ENCODE data around the gene PLBD2.

The PLBD2 gene

DNA sequence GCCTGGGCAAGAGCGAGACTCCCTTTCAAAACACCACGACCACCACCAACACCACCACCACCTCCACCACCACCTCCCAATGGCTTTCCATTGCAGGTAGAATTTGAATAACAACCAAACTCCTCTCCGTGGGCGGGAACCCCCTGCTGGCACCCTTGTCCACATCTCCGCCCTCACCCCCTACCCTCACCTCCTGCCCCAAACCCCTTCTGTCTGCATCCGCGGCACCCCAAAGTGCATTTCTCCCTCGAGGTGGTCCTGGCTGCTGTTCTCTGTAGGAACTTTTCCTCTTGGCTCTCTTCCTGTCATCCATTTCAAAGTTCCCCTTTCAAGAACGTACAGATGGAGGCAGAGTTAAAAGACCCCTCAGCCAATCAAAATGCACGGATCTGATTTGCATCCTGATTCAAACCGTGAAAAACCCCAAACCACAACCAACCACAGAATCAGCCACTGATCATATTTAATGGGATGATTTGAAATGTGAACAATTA, 67.6 kb downstream of the PLBD2 start:
- no peak overlapping the region for H2AFZ ChIP-seq (ENCODE audit: low read depth, low read length, severe bottlenecking)
- no peaks in the 10 kb centered on the region; the same call in 1 of the 2 replicates for H3K27me3 ChIP-seq (ENCODE audit: low read length)
- H3F3A ChIP-seq (ENCODE audit: insufficient read depth) = no peaks in the 10 kb centered on the region
- H4K20me1 ChIP-seq (ENCODE audit: low read depth, low read length) = no peaks in the 10 kb centered on the region
- H3K4me2 ChIP-seq (ENCODE audit: low read depth, low read length, poor library complexity, severe bottlenecking) = no peak overlapping the region
- no peaks in the 10 kb centered on the region for H3K36me3 ChIP-seq (ENCODE audit: low read length)
- no peaks in the 10 kb centered on the region for H3K9me3 ChIP-seq (ENCODE audit: insufficient read depth, low read length)
- no peak for TF ChIP-seq EZH2phosphoT487 (conservative IDR thresholded peaks at IDR 0.05; ENCODE audit: low read length)
- no peak for TF ChIP-seq CTCF (IDR thresholded peaks at IDR 0.05; ENCODE audit: insufficient read depth, low read length, poor library complexity, severe bottlenecking)
- H3K9ac ChIP-seq (ENCODE audit: low read length) = no peak overlapping the region
- H3K9me2 ChIP-seq (replicated peaks; ENCODE audit: insufficient read depth, low read length) = no peaks in the 10 kb centered on the region
- no peak overlapping the region for H3K4me3 ChIP-seq (ENCODE audit: insufficient read depth, low read length, poor library complexity, severe bottlenecking)
- no peaks in the 10 kb centered on the region for H3K79me2 ChIP-seq (ENCODE audit: insufficient read depth, low read length)
- H3K27ac ChIP-seq (ENCODE audit: low read depth, low read length) = no peak overlapping the region

- H3K9me2 ChIP-seq (replicated peaks; ENCODE audit: insufficient read depth, low read length) = no peaks in the 10 kb centered on the region
- no peak overlapping the region for H3K27ac ChIP-seq (ENCODE audit: low read depth, low read length)
- H3K27me3 ChIP-seq (ENCODE audit: low read length) = no peaks in the 10 kb centered on the region; the same call in 1 of the 2 replicates
- no peak overlapping the region for H3K9ac ChIP-seq (ENCODE audit: low read length)
- no peaks in the 10 kb centered on the region for H4K20me1 ChIP-seq (ENCODE audit: low read depth, low read length)
- no peak overlapping the region for H2AFZ ChIP-seq (ENCODE audit: low read depth, low read length, severe bottlenecking)
- no peaks in the 10 kb centered on the region for H3K36me3 ChIP-seq (ENCODE audit: low read length)
- no peak overlapping the region for H3K4me2 ChIP-seq (ENCODE audit: low read depth, low read length, poor library complexity, severe bottlenecking)
- H3K79me2 ChIP-seq (ENCODE audit: insufficient read depth, low read length) = no peaks in the 10 kb centered on the region
- TF ChIP-seq CTCF (IDR thresholded peaks at IDR 0.05; ENCODE audit: insufficient read depth, low read length, poor library complexity, severe bottlenecking) = no peak
- no peak for TF ChIP-seq EZH2phosphoT487 (conservative IDR thresholded peaks at IDR 0.05; ENCODE audit: low read length)
- no peak overlapping the region for H3K4me3 ChIP-seq (ENCODE audit: insufficient read depth, low read length, poor library complexity, severe bottlenecking)
- no peaks in the 10 kb centered on the region for H3F3A ChIP-seq (ENCODE audit: insufficient read depth)
- no peaks in the 10 kb centered on the region for H3K9me3 ChIP-seq (ENCODE audit: insufficient read depth, low read length)
These were observed 69.5 kb downstream of the PLBD2 start for GRCh38 chr12:113427882-113428281.

- Histone ChIP-seq H3K27ac (ENCODE audit: low read depth, low read length) (no peak overlapping the region), H3K9me2 (replicated peaks; ENCODE audit: insufficient read depth, low read length) (no peaks in the 10 kb centered on the region), H3K36me3 (ENCODE audit: low read length) (no peaks in the 10 kb centered on the region), H3K9ac (ENCODE audit: low read length) (no peak overlapping the region), H3K79me2 (ENCODE audit: insufficient read depth, low read length) (no peaks in the 10 kb centered on the region), H4K20me1 (ENCODE audit: low read depth, low read length) (no peaks in the 10 kb centered on the region), H3K27me3 (ENCODE audit: low read length) (no peaks in the 10 kb centered on the region; the same call in 1 of the 2 replicates), H3K4me3 (ENCODE audit: insufficient read depth, low read length, poor library complexity, severe bottlenecking) (no peak overlapping the region), H3F3A (ENCODE audit: insufficient read depth) (no peaks in the 10 kb centered on the region), H3K4me2 (ENCODE audit: low read depth, low read length, poor library complexity, severe bottlenecking) (no peak overlapping the region), H2AFZ (ENCODE audit: low read depth, low read length, severe bottlenecking) (no peak overlapping the region), H3K9me3 (ENCODE audit: insufficient read depth, low read length) (no peaks in the 10 kb centered on the region)
- TF ChIP-seq EZH2phosphoT487 (conservative IDR thresholded peaks at IDR 0.05; ENCODE audit: low read length) (no peak), CTCF (IDR thresholded peaks at IDR 0.05; ENCODE audit: insufficient read depth, low read length, poor library complexity, severe bottlenecking) (no peak)
These were observed 70.1 kb downstream of the PLBD2 start for GRCh38 chr12:113428482-113428881.
